Endothelial cell of umbilical vein (primary cell): Measurements from ENCODE around the gene AMMECR1L.

ENCODE experiments used
- EZH2 ChIP-seq: IDR thresholded peaks from 2 replicates; pipeline ENCODE4 v1.6.1; 2012; ENCODE audit warnings: borderline replicate concordance, low read depth, mild to moderate bottlenecking, moderate library complexity, low read length, inconsistent platforms; ENCODE audit not compliant: severe bottlenecking
- FOS ChIP-seq: IDR thresholded peaks from 2 replicates; pipeline ENCODE4 v1.6.1; 2011; ENCODE audit warnings: mild to moderate bottlenecking, low read length, moderate library complexity, borderline replicate concordance; ENCODE audit not compliant: insufficient read depth
- GATA2 ChIP-seq: IDR thresholded peaks from 2 replicates; pipeline ENCODE4 v1.7.0; 2011; ENCODE audit warnings: low read depth, mild to moderate bottlenecking, moderate library complexity, mixed read lengths, low read length; ENCODE audit not compliant: insufficient read length, insufficient read depth
- JUN ChIP-seq: IDR thresholded peaks from 2 replicates; pipeline ENCODE4 v1.6.1; 2011; ENCODE audit warnings: borderline replicate concordance, low read depth; ENCODE audit not compliant: insufficient read length, insufficient read depth
- MYC ChIP-seq: IDR thresholded peaks from one replicate; pipeline ENCODE4 v1.6.1; 2011; ENCODE audit warnings: mild to moderate bottlenecking, low read depth, low read length
- POLR2A ChIP-seq: IDR thresholded peaks from 2 replicates; pipeline ENCODE4 v1.6.1; 2012; ENCODE audit warnings: low read depth, mild to moderate bottlenecking, control low read depth, low read length
- POLR2AphosphoS5 ChIP-seq: IDR thresholded peaks from 2 replicates; pipeline ENCODE4 v1.6.1; 2012; ENCODE audit warnings: low read depth, mild to moderate bottlenecking, control low read depth, low read length, moderate library complexity; ENCODE audit not compliant: insufficient read depth
- TF ChIP-seq, protein P1 (sequence below), 2 donors: IDR thresholded peaks; 1 replicate in 1 of 2; 2 replicates in 1 of 2; pipeline ENCODE4 v1.5.1; 2011; ENCODE audit warnings: low read length in 2 of 2, mild to moderate bottlenecking in 2 of 2, moderate library complexity in 2 of 2, control low read depth in 1 of 2, inconsistent platforms in 1 of 2, low read depth in 1 of 2; ENCODE audit not compliant: insufficient read depth in 1 of 2; ENCODE audit errors: extremely low read depth in 1 of 2
- TF ChIP-seq, protein P2 (sequence below): IDR thresholded peaks from 2 replicates; pipeline ENCODE4 v1.6.1; 2011; ENCODE audit not compliant: insufficient read depth, insufficient read length

DNA sequence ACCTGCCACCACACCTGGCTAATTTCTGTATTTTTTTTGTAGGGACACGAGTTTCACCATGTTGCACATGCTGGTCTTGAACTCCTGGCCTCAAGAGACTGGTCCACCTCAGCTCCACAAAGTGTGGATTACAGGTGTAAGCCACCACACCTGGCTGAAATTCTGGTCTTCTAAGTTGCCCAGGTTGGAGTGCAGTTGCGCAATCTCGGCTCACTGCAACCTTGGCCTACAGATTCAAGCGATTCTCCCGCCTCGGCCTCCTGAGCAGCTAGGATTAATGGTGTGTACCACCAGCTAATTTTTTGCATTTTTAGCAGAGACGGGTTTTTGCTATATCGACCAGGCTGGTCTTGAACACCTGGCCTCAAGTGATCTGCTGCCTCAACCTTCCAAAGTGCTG is 33.4 kb downstream of the AMMECR1L start:
- no peak for TF ChIP-seq POLR2AphosphoS5
- TF ChIP-seq, protein P1, sequence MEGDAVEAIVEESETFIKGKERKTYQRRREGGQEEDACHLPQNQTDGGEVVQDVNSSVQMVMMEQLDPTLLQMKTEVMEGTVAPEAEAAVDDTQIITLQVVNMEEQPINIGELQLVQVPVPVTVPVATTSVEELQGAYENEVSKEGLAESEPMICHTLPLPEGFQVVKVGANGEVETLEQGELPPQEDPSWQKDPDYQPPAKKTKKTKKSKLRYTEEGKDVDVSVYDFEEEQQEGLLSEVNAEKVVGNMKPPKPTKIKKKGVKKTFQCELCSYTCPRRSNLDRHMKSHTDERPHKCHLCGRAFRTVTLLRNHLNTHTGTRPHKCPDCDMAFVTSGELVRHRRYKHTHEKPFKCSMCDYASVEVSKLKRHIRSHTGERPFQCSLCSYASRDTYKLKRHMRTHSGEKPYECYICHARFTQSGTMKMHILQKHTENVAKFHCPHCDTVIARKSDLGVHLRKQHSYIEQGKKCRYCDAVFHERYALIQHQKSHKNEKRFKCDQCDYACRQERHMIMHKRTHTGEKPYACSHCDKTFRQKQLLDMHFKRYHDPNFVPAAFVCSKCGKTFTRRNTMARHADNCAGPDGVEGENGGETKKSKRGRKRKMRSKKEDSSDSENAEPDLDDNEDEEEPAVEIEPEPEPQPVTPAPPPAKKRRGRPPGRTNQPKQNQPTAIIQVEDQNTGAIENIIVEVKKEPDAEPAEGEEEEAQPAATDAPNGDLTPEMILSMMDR (IDR thresholded peaks at IDR 0.05; ENCODE audit: extremely low read depth in 1 of 2, insufficient read depth in 1 of 2, low read depth in 1 of 2, low read length in 2 of 2) = no peak
- TF ChIP-seq EZH2 = no peak
- no peak for TF ChIP-seq FOS
- TF ChIP-seq POLR2A = no peak
- no peak for TF ChIP-seq JUN
- no peak for TF ChIP-seq MYC
- TF ChIP-seq, protein P2, sequence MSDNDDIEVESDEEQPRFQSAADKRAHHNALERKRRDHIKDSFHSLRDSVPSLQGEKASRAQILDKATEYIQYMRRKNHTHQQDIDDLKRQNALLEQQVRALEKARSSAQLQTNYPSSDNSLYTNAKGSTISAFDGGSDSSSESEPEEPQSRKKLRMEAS = no peak
- no peak for TF ChIP-seq GATA2
